Measurements from ENCODE around the gene KHDRBS2.
"Not testable (repeated sequence)": the region's sequence is repeated elsewhere in the genome, so short reads cannot be mapped to it uniquely, and the experiment has no call there.

KHDRBS2 gene

DNA sequence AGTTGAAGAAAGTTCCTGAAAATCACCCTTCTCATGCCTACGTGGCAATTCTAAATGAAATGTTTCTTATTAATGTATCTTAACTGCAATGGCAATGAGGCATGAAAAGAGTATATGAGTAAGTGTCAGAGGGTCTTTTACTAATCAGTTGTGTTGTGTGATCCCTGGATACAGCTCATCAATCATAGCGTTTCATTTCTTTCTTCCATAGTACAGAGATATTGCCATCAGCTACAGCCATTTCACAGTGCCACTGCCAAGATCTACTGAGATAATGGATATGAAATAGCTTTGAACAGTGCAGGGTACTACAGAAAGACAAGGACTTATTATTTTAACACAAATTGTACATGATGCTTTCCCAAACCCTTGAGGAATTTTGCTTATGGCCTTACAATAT, 450.8 kb downstream of the KHDRBS2 start:
- no peak for DNase-seq

DNA sequence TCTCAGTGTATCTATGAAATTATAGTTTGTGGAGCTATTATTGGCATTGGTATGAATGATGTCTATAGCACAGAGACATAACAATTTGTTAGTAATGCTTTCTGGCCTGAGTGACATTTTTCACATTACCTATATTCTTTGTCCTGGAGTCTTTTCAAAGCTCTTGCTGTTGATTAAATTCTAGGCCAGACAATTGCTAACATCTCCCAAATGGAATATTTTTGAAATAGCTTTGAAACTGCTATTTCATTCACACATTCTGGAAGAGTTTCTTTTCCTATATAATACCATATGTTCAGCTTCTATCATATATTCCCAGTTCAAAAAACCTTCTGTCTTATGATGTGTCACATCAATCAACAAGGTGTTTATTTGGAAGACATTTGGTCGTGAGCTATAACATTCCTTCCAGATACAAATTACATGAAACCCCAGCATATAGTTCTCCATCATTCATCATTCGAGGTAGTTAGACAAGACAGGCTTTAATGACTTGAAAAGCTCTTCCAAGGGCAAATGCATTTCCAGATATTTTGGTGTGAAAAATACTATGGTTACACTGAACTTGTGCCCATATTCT, 452.8 kb downstream of the KHDRBS2 start:
- no peak for DNase-seq

DNA sequence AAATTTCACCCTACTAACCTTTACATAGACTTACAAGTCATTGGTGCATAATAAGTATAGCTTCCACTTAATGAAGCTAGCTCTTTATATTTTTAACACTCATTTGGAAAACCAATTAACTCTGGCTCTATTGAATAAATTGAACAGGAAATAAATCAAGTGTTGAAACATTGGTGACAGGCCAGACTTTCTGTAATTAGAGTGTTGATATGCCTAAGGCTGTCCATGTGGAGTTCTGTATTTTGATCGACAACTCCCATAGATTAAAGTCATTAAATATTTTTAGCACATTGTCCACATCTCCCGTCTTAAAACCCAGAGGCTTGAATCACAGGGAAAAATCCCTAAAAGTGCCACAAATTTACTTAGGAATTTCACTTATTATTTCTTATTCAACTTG, 468.3 kb downstream of the KHDRBS2 start:
- DNase-seq = no peak

DNA sequence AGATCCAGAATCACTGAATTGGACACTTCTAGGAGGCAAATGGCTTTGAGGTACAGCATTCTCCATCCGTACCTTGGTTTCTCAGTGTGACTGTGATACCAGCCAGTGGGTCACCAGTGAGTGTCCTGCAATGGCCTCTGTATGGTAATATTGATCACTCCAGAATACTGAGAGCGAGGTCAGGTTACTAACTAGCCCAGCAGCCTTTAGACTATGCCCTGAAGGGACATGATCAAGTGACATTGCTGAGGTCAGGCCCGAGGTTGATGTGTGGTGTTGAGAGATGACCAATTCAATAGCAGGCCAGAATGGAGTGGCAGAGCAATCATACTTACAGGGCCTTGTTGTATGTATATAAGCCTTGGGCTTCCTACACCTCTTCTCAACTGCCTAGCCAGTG, 476.0 kb downstream of the KHDRBS2 start:
- no peak for DNase-seq

DNA sequence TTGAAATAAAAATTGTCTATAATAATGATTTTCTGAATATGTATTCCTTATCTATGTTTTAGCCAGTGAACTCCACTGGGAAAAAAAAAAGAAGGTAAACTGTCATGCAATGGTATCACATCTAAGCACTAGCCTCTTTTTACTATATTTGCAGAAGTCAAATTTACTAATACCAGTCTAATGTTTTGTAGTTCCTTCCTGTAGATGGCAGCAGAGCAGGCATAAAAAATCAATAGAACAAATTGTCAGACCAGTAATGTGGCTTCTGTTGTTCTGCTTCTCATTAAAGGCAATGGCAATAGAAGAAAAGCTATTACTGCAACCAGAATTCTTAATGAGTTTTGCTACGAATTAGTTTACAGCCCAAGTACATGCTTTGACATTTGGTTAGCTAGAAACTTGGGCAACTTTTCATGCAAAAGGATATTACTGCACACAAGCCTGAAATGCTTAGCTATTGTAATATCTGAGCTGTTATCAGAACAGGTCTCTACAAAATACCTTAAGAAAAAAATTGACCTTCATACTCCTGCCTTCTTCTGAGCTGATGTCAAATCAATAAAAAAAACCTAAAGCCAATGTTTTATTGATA, 476.9 kb downstream of the KHDRBS2 start:
- DNase-seq = no peak

DNA sequence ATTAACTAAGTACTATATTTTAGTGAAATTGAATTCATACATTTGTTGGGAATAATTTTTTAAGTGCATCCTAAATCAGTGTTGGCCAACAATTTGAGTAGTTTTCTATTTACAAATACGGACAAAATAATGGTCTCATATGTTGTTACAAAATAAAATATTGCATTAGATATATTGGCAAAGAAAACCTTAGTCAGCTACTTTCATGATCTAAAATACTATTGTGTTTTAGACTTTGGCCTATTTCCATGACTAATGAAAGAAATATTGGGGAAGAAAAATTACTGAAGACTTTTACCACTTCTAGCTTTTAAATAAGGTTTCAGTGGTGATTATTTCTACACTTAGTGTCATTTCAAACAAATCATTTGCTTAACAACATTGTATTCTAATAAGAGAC, 498.0 kb downstream of the KHDRBS2 start:
- no peak for DNase-seq

DNA sequence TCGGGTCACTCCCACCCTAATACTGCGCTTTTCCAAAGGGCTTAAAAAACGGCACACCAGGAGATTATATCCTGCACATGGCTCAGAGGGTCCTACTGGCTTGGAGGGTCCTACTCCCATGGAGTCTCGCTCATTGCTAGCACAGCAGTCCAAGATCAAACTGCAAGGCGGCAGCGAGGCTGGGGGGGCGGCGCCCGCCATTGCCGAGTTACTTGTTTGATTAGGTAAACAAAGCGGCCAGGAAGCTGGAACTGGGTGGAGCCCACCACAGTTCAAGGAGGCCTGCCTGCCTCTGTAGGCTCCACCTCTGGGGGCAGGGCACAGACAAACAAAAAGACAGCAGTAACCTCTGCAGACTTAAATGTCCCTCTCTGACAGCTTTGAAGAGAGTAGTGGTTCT, 516.6 kb downstream of the KHDRBS2 start:
- not testable (repeated sequence) for DNase-seq

DNA sequence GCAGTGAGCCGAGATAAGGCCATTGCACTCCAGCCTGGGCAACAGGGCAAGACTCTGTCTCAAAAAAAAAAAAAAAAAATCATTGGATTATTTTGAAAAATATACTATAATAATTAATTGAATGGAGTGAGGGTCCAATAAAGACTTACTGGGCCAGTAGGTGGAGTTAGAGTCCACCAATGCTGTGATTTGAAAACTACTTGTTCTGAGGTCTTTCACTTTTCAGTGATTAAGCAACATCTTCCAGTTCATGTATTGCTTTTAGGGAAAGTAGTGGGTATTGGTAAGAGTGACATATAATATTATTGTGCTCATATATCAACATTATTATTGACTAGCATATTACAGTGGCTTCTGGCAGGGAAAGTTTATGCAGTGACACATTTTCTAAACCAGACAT, 530.3 kb downstream of the KHDRBS2 start:
- DNase-seq = no peak

DNA sequence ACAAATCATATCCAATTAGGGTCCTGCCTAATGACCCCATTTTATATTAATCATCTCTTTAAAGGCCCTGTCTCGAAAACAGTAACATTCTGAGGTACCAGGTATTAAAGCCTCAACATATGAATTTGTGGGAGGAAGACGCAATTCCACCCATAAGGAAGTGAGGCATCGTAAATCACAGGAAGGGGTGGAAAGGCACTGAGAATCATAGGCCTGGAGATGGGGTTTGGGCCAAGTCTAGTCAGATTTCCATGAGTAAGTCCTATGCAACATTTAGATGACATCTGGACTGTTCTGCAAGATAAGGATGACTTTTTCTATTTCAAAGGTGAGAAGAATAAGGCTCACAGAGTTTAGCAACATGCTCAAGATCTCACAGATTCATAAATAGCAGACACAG, 534.0 kb downstream of the KHDRBS2 start:
- no peak for DNase-seq

DNA sequence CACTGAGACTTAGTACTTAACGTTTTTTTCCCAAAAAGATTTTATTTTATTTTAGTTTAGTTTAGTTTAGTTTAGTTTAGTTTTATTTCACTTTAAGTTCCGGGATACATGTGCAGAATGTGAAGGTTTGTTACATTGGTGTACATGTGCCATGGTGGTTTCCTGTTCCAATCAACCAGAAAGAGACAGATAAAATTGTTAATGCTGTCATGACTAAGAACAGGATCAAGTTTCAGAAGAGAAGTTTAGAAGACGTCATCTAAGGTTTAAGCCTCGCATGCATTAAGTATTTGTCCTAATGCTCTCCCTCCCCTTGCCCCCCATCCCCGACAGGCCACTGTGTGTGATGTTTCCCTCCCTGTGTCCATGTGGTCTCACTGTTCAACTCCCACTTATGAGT, 540.0 kb downstream of the KHDRBS2 start:
- DNase-seq = no peak

DNA sequence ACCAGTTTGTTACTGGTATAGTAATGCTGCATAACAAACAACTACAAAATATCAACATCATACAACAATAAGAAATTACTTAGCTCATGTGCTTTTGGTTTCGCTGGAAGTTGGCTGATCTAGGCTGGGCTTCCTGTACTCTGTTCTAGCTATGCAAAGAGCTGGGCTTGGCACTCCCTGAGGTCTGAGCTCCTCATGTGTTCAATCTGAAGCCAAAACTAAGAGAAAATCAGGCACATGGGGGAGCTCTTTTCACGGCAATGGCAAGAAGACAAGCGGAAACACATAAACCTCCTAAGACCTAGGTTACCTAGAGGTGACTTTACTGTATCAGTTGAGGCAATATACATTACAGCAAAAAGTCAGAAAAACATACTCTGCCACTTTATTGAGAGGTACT, 574.2 kb downstream of the KHDRBS2 start:
- DNase-seq = no peak

DNA sequence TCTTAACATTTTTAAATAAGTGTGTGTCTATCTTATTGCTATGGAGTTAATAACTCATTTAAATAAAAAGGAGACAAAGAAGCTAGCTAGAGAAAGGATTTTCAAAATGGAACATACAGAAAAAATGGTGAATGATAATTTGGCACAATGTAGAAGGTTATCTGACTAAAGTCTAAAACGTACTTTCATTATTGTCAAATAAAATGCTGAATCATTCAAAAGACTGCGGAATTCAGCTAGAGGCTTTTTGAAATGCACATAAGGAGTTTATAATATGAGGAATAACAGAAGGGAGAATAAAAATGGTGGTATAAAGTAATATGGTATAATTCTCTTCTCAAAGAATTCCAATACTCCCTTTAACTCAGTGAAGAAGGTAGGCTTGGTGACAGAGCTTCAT, 597.9 kb downstream of the KHDRBS2 start:
- no peak for DNase-seq

DNA sequence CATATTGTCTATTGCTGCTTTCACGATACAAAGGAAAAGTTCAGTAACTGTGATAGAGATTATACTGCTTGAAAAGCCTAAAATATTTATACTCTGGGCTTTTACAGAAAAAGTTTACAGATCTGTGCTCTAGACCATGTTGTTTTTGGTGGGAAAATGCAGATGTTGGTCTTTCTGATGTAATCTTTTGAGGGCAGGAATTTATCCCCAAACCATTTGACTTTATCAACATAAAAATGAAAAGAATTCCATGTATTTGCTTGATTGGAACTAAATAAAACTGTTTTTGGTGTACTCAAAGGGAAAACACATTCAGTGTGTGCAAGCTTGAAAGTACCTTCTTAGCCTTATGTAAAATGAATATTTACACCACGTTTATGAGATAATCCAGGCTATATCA, 603.5 kb downstream of the KHDRBS2 start:
- DNase-seq = no peak

DNA sequence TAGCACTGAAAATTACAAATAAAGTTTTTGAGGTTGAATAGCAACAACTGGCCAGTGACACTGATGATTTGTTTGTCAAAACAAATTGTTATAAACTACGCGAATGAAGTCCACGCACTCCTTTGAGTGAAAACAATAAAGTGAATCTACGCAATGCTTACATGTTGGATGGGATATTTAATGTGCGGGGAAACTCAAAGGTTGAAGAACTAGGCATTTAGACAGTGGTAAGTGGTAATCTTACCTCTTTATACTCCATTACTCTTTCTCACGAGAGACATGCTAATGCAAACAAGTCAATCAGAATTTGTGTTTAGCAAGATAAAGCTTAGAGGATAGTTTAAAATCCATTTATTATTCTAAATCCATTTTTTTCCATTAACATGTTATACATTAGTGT, 606.4 kb downstream of the KHDRBS2 start:
- no peak for DNase-seq

DNA sequence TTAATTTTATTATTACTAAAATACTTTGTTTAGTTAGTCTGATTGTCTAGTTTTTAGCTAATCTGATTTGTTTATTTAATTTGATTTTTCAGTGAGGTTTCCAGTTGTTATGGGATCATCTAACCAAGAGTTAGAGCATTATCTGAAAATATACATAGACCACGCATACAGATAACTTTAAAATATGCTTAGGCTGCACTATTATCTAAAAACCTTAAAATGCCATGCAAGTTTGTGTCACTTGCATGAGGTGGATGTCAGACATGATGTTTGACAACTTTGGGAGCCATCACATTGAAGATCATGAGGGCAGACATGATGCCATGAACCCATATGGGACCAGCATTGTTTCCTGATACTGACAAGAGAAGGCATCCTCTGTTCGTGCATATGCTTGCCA, 610.3 kb downstream of the KHDRBS2 start:
- DNase-seq = no peak

DNA sequence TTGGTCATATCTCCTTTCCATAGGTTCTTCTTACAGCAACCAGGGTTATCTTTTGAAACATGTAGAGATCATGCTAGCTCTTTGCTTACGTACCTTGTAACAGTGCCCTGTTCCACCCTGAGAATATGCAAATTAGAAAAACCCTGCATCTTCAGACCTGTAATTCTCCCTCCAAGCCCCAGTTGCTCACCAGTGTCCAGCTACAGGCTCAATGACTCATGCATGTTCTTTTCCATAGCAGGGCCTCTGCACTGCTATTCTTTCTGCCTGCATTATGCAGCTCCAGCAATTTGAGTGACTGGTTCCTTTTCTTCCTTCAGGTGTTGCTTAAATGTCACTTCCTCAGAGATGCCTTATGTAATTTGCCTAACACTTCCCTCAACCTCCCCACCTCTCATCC, 636.2 kb downstream of the KHDRBS2 start:
- no peak for DNase-seq

DNA sequence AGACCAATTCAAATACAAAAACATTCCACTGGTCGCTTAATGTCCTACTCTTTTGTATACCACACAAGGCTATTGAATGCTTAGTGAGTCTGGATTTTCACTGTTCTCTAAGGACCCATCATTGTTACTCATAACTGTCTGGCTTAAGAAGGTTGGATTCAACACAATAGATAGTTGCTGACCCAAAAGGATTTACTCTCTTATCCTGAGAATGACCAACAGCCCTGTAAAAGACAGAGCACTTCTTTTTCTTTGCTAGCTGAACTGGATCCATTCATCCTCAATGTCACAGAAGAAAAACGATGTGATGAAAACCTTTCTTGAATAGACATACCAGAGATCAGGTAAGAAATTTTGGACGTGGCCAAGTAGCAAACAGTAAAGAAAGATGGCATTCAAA, 645.6 kb downstream of the KHDRBS2 start:
- no peak for DNase-seq

All from NCI-H2107 (cell line).